HUES64 (cell line): ENCODE measurements around the gene SYNPO.

Source experiments
- H3K27ac ChIP-seq: 2 replicates; pipeline ENCODE4 v1.7.0; 2013; ENCODE audit warnings: low read depth, low read length, inconsistent platforms
- H3K27me3 ChIP-seq: 2 replicates; pipeline ENCODE4 v1.6.1; 2013; ENCODE audit warnings: mild to moderate bottlenecking, low read length; ENCODE audit not compliant: insufficient read depth
- H3K36me3 ChIP-seq: 2 replicates; pipeline ENCODE4 v1.6.1; 2013; ENCODE audit warnings: mild to moderate bottlenecking, low read length; ENCODE audit not compliant: insufficient read depth
- H3K4me1 ChIP-seq: 2 replicates; pipeline ENCODE4 v1.6.1; 2013; ENCODE audit warnings: mild to moderate bottlenecking, low read length, moderate library complexity; ENCODE audit not compliant: insufficient read depth
- H3K4me3 ChIP-seq: 2 replicates; pipeline ENCODE4 v1.5.1; 2013; ENCODE audit warnings: mild to moderate bottlenecking, low read length, moderate library complexity
- H3K9ac ChIP-seq: 2 replicates; pipeline ENCODE4 v1.6.1; 2013; ENCODE audit warnings: mild to moderate bottlenecking, low read depth, low read length
- H3K9me3 ChIP-seq: 2 replicates; pipeline ENCODE4 v1.6.1; 2013; ENCODE audit warnings: low read depth, low read length; ENCODE audit not compliant: insufficient read depth
- WGBS: fragments of 150-250, 120-280 bp; methylation state at CpG from one replicate; pipeline ENCODE4 v1.1.7; 2013; ENCODE audit warnings: missing lambda C conversion rate; 5-methylcytosine and 5-hydroxymethylcytosine counted together

Gene SYNPO

DNA sequence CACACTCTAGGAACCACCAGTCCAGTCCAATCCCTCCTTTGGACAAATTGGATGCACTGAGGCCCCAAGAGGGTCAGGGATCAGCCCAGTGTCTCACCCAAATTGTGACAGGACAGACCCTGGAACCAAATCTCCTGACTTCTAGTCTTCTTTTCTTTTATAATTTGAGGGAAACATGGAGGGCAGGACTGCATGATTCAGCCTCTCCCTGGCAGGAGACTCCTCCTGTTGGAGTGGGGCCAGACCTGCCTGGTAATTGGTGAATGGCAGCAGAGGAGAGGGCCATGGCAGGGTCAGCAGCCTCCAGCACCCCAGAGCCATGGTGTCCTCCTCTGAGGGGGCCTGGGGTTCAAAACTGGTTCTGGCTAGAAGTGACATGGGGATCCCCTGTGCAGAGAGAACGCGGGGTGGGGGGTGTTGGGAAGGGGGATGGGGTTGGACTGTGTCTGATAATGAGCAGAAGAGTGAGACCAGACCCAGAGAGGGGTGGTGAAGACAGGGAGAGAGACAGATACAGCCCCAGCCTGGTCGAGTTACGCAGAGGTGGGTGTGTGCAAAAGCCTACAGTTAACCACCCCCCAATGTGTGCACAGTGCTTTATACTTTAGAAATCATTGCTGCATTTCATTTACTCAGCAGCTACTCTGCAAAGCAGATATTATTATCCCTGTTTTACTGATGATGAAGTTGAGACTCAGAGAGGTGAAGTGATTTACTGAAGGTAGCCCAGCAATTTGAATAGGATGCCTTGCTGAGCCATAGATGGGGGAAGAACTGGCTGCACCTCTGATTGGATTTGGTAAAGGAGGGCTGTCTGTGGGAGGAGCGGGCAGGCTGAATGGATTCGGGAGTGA, 3.8 kb upstream of the SYNPO start:
- Histone ChIP-seq H3K9me3 (no peaks in the 10 kb centered on the region), H3K27ac (no peak overlapping the region), H3K9ac (no peak overlapping the region), H3K4me3 (no peak overlapping the region), H3K36me3 (no peaks in the 10 kb centered on the region), H3K4me1 (peaks cover 5% of the 10 kb centered on the region; the same call in 1 of the 2 replicates), H3K27me3 (no peaks in the 10 kb centered on the region)
- 74% methylated on average over 4 of the region's 6 CpGs for whole genome bisulfite sequencing

DNA sequence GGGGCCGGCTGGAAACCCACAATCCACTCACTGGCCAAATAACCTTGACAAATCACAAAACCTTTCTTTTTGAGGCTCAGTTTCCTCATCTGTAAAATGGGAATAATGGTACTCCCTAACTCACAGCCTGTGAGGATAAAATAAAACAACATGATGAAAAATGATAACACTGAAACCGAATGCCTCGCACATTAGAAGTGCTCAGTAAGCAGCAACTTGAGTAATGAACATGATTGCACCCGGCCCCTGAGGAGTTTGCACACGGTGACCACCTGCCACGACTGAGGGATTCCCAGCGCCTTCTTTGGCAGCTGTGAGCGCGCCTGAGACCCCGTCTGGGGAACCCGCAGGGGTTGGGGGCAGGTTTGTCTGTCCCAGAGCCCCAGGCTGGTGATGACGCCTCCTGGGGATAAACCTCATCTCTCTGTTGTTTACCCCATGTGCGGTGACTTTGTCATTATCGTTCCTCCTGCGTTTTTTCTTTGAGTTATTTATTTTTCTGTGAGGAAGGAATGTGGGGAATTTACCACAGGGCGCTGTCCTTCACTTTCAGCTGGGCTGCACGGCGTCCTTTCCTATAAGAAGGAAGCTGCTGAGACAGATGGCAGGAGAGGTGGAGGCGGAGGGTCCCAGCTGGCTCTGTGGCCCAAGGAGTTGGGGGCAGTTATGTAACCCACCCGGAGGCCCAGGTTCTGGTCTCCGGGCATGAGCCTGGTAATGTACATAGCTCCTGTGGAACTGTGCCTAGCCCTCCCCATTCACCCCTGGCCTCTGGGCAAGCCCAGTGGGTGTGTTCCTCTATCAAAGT, 3.0 kb upstream of the SYNPO start:
- no peaks in the 10 kb centered on the region for H3K9me3 ChIP-seq
- no peak overlapping the region for H3K9ac ChIP-seq
- H3K27ac ChIP-seq, result peak overlapping the region; percentile 5; the same call in 1 of the 2 replicates
- no peaks in the 10 kb centered on the region for H3K27me3 ChIP-seq
- H3K4me1 ChIP-seq, result peaks cover 10% of the 10 kb centered on the region; the same call in 1 of the 2 replicates
- no peak overlapping the region for H3K4me3 ChIP-seq
- whole genome bisulfite sequencing, result 30% methylated on average over 20 of the region's 21 CpGs
- H3K36me3 ChIP-seq, result no peaks in the 10 kb centered on the region

DNA sequence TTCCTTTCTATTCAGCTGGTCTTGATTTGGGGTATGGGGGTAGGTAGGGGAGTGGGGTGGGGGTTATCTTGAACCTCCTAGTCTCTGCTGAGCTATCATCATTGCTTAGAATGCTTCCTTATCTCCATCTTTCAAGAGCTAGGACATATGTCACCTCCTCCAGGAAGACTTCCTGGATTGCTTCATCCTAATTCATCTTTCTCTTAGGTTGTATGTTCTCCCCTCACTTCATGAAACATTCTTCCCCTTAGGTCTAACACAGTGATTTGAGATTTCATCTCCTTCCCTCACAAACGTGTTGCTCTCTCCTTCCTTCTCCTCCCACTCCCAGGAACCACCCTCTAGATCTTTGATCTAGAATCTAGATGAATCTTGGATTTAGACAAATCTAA, 2.4 kb upstream of the SYNPO start:
- Histone ChIP-seq H3K36me3 (no peaks in the 10 kb centered on the region), H3K9me3 (no peaks in the 10 kb centered on the region), H3K4me3 (no peak overlapping the region), H3K4me1 (peaks cover 10% of the 10 kb centered on the region; the same call in 1 of the 2 replicates), H3K9ac (no peak overlapping the region), H3K27ac (no peak overlapping the region; the same call in 1 of the 2 replicates), H3K27me3 (no peaks in the 10 kb centered on the region)
- 45% methylated on average over 1 of the region's 1 CpG for WGBS

DNA sequence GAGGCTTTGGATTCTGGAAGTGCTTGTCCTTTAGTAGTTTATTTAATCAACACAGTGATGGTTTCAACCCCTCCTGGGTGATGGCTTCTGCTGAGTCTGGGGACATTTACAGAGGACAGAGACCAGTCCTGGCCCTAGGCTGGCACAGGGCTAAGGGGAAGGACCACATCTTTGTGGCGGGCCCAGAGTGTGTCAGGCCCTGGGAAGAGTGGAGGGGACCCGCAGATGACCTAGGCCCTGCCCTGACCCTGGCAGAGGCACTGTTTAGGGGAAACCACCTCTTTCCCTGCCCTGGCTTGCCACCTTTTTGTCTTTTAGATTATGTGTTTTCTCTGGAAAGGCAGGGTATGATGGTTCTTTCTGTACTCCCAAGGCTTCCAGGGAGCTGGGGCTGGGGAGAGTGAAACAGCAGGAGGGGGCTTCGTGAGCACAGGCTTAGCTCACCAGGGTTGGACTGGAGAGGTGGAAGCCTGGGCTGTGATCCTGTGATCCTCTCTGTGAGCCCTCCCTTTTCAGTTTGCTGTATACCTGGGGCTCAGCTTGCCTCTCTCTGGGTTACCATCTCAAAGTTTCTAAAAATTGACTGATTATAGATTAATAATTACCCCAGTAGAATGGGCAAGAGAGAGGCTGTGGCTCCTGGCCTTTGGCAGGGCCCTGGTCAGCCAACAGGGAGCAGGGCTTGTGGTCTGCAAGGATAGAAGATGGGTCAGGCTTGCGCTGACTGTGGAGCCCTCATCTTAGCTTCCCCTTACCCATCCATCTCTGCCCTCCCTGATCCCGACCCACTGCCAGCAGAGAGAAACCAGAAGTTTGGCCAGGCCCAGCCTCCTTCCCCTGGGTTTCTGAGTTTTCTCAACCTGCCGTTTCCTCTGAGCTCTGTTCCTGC, 1.7 kb upstream of the SYNPO start:
- H3K9ac ChIP-seq, result no peak overlapping the region
- no peaks in the 10 kb centered on the region for H3K9me3 ChIP-seq
- no peaks in the 10 kb centered on the region for H3K36me3 ChIP-seq
- H3K4me3 ChIP-seq, result no peak overlapping the region
- WGBS, result 79% methylated on average over 6 of the region's 6 CpGs
- H3K27ac ChIP-seq, result no peak overlapping the region
- H3K27me3 ChIP-seq, result no peaks in the 10 kb centered on the region
- peaks cover 10% of the 10 kb centered on the region; the same call in 1 of the 2 replicates for H3K4me1 ChIP-seq

DNA sequence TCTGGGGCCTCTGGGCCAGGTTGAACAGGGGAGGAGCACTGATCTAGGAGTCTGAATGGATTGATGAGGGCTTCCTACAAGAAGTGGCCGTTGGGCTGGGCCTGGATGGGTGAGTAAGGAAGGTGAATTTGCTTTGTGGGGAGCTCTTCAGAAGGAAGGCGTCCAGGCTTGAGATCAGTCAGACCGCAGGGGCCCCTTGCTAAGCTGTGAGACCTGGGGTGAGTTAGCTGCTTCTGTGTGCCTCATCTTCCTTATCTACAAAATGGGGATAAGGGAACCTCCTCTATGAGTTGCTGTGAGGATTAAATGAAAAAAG, 1.1 kb upstream of the SYNPO start:
- Histone ChIP-seq H3K9me3 (no peaks in the 10 kb centered on the region), H3K27me3 (no peaks in the 10 kb centered on the region), H3K9ac (no peak overlapping the region), H3K27ac (no peak overlapping the region), H3K36me3 (no peaks in the 10 kb centered on the region), H3K4me3 (no peak overlapping the region), H3K4me1 (peaks cover 14% of the 10 kb centered on the region)
- 82% methylated on average over 3 of the region's 3 CpGs for WGBS

DNA sequence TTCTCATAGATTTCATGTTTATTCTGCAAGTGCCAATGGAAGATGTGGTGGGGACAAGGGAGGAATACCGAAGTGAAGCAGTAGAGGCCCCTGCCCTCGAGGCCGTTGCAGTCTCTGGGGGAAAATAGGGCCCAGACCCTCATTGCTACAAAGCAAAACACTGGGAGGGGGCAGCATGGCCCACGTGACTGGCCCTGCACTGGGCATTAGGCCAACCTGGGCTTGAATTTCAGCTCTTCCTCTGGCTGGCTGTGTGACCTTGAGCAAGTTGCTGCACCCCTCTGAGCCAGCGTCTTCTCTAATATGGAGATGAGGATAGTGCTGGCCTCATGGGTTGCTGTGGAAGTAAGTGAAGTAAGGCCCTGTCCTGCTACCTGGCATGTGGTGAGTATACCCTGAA, 709 bp upstream of the SYNPO start:
- 87% methylated on average over 5 of the region's 5 CpGs for WGBS
- Histone ChIP-seq H3K27me3 (no peaks in the 10 kb centered on the region), H3K9me3 (no peaks in the 10 kb centered on the region), H3K27ac (no peak overlapping the region), H3K4me1 (peaks cover 17% of the 10 kb centered on the region), H3K9ac (no peak overlapping the region), H3K4me3 (no peak overlapping the region), H3K36me3 (no peaks in the 10 kb centered on the region)

DNA sequence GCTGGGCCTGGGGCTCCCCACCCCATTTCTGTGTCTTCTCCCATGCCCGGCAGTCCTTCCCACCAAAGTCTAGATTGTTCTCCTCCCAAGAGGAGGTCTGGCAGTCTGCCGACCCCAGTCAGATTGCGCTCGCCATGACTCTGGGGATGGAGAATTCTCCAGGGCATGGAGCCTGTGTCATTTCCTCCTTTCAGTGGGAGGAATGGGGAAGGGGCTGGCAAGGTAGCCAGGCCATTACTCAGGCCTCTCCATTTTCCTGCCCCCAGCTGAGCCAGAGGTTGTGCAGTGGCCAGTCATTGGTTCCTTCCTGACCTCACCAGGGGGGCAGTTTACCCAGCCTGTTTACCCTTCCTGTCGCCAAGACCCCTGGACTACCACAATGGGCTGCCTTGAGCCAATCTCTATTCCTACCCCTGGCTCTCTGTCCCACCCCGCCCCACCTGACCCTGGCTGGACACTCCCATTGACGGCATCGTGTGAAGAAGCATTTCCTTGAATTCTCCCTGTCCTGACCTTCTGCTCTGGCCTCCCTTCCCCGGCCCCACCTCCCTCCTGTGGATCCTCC, 628 bp downstream of the SYNPO start:
- Histone ChIP-seq H3K36me3 (no peaks in the 10 kb centered on the region), H3K27me3 (no peaks in the 10 kb centered on the region), H3K9ac (no peak overlapping the region), H3K4me1 (peaks cover 27% of the 10 kb centered on the region), H3K4me3 (no peak overlapping the region), H3K27ac (peak overlapping the region; percentile 47; the same call in 1 of the 2 replicates), H3K9me3 (no peaks in the 10 kb centered on the region)
- WGBS, result 60% methylated on average over 9 of the region's 9 CpGs

DNA sequence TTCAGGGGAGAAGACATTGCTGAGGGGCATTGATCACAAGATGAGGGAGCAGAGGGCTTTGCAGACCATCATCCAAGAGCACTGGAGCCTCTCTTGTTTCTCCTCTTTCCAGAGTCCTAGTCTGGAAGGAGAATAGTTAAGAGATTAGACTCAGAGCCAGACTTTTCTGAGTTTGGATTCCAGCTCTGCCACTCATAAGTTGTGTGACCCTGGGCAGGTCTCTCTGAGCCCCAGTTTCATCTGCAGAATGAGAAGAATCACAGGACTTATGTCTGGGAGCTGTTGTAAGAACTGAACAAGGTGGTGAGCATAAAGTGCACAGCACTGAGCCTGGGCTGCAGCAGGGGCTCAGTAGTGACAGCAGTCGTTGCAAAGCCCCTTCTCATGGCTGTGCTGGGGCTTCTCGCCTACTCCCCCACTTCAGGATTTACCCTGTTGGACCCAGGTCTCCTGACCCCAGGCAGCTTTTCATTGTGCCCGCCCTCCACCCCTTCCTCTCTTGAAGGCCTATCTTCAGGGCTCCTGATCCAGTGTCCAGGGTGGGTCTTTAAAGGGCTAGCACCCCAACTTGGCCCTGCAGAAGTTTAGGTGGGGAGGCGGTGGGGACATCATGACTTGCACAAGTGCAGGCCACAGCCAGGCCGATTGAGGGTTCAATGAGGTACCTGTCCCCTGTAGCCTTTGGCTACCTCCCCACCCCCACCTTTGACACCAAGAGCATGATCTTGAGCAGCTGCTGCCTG, 1.5 kb downstream of the SYNPO start:
- Histone ChIP-seq H3K9ac (no peak overlapping the region), H3K9me3 (no peaks in the 10 kb centered on the region), H3K36me3 (no peaks in the 10 kb centered on the region), H3K4me3 (no peak overlapping the region), H3K27me3 (no peaks in the 10 kb centered on the region), H3K27ac (no peak overlapping the region), H3K4me1 (peaks cover 27% of the 10 kb centered on the region)
- 93% methylated on average over 5 of the region's 5 CpGs for WGBS

DNA sequence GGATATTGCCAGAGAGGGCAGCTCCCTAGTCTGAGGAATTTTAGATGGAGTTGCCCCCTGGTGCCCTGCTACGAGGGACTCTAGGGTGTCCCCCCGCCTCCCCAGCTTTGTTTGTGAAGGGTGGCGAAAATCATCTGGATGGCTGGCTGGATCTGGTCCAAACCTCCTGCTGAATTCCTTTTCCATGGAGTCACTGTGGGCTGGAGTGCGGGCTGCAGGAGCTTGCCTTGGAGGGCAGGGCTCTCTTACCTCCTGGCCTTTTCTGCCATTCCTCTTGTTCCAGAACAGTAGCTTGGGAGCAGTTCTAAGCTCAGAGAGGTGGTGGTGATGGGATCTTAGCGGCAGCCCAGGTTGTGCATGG, 2.1 kb downstream of the SYNPO start:
- peaks cover 27% of the 10 kb centered on the region for H3K4me1 ChIP-seq

DNA sequence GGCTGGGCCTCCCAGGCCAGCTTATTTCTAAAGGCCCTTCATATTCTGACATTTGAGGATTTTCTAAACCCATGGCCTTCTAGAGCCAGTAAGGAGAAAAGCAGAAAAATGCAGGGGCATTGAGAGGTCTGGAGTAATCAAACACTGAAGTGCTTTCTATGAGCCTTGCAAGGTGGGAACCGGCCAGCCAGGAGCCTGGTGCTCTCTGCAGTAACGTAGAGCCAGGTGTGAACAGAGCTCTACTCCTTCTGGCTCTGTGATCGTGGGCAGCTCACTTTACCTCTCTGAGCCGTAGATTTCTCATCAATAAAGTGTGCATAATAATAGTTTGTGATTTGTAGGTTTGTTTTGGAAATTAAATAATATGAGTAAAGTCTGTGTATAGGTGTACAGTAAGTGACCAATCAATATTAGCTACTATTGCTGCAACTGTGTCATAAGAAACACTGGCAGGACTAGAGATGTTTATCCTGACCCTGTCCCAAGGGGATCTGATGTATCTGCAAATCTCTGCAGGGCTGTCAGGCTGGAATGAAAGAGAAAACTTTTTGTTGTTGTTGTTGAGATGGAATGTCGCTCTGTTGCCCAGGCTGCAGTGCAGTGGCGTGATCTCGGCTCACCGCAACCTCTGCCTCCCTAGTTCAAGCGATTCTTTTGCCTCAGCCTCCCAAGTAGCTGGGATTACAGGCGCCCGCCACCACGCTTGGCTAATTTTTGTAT, 2.7 kb downstream of the SYNPO start:
- H3K9ac ChIP-seq, result no peak overlapping the region
- 91% methylated on average over 9 of the region's 12 CpGs for WGBS
- no peak overlapping the region for H3K4me3 ChIP-seq
- peaks cover 27% of the 10 kb centered on the region for H3K4me1 ChIP-seq
- H3K27ac ChIP-seq, result no peak overlapping the region; the same call in 1 of the 2 replicates
- no peaks in the 10 kb centered on the region for H3K27me3 ChIP-seq
- no peaks in the 10 kb centered on the region for H3K36me3 ChIP-seq
- no peaks in the 10 kb centered on the region for H3K9me3 ChIP-seq

More for the DNA sequence above, 2.1 kb downstream of the SYNPO start:
- Histone ChIP-seq H3K27ac (peak overlapping the region; percentile 11; the same call in 1 of the 2 replicates), H3K9ac (no peak overlapping the region), H3K36me3 (no peaks in the 10 kb centered on the region), H3K9me3 (no peaks in the 10 kb centered on the region), H3K4me3 (no peak overlapping the region), H3K27me3 (no peaks in the 10 kb centered on the region)
- WGBS, result 83% methylated on average over 5 of the region's 5 CpGs
